ENCODE measurements around the gene ID3.
"Not testable (repeated sequence)": the region's sequence is repeated elsewhere in the genome, so short reads cannot be mapped to it uniquely, and the experiment has no call there.

The ID3 gene

GRCh38 chr1:23553231-23554126 is 5.8 kb downstream of the ID3 start:
- DNase-seq (ENCODE audit: low read depth, low spot score): no peak

- no peak for DNase-seq (ENCODE audit: low read depth, low spot score)
Measured at GRCh38 chr1:23551849-23552248, 7.5 kb downstream of the ID3 start.

GRCh38 chr1:23548704-23549143 is 10.6 kb downstream of the ID3 start:
- DNase-seq (ENCODE audit: low read depth, low spot score): no peak

DNA sequence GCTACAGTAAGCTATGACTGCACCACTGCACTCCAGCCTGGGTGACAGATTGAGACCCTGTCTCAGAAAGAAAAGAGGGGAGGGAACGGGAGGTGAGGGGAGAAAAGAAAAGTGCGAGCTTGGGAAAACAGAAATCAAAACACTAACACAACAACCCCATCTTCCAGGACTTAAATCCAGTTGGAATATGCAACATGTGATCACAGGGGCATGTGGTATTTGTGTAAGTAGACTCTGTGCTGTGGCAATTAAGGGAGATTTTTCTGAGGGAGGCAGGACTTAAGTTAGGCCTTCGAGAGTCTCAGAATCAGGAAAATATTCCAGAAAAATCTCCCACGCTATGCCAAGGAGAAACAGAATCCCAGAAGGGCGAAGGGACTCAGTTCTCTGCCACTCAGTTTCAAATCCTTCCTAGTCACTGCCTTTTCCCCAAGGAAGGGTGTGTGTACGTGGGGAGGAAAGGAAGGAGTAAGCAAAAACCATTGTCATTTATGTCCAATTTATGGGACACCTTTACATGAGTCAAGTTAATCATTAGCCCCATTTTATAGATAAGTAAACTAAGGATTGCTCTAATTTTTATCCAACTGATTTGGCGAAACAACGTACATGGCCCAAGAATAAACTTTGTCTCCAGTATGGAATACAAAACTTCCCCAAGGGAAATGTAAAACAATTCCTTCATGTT is 12.3 kb downstream of the ID3 start:
- no peak for DNase-seq (ENCODE audit: low read depth, low spot score)

DNA sequence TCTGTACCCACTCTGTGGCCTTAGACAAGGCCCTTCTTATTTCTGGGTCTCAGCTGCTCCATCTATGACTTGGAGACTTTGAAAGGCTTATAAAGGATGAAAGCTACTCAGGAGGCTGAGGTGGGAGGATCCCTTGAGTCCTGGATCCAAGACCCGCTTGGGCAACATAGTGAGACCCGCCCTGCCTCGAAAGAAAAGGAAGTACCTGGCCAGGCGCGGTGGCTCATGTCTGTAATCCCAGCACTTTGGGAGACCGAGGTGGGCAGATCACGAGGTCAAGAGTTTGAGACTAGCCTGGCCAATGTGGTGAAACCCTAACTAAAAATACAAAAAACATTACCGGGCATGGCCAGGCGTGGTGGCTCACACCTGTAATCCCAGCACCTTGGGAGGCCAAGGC is 13.4 kb downstream of the ID3 start:
- no peak for DNase-seq (ENCODE audit: low read depth, low spot score)

DNA sequence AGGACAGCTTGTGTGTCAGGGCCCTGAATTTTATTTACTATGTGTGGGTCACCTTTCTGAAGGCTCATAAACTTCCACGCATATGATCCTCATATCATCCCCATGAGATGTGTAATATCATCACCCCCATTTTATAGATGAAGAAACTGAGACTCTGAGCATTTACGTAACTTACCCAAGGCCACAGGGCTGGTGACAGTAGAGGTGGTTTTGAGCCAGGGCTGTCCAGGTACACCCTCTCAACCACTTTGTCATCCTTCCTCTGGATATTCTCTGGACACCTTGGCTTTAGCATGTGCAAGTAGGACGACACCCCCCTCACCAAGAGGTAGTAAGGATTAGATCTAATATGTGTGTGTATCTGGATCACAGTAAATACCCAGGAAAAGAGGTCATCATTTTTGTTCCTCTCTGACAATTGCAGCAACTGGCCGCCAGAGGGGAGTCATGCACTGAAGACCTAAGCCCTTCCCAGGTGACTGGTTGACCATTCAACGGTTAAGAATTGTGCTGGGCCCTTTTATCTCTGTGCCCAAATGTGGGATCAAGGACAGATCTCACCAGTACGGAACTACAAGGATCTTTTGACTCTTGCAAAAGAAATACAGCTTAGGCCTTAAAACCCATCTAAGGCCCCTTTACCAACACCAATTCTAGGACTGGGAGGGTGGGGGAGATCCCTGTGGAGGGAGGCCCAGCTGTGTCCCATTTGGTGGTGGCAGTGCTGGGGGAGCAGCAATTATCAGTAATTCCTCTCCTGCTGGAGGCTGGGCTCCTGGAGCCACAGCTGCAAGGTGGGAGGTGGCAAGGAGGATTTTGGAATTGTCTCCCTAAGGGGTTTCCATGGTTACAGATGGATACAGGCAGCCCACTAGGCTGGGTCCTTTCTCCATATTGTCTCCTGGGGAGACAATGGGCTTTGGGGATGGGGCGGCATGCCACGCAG is 14.6 kb downstream of the ID3 start:
- DNase-seq (ENCODE audit: low read depth, low spot score): peak; percentile 82

DNA sequence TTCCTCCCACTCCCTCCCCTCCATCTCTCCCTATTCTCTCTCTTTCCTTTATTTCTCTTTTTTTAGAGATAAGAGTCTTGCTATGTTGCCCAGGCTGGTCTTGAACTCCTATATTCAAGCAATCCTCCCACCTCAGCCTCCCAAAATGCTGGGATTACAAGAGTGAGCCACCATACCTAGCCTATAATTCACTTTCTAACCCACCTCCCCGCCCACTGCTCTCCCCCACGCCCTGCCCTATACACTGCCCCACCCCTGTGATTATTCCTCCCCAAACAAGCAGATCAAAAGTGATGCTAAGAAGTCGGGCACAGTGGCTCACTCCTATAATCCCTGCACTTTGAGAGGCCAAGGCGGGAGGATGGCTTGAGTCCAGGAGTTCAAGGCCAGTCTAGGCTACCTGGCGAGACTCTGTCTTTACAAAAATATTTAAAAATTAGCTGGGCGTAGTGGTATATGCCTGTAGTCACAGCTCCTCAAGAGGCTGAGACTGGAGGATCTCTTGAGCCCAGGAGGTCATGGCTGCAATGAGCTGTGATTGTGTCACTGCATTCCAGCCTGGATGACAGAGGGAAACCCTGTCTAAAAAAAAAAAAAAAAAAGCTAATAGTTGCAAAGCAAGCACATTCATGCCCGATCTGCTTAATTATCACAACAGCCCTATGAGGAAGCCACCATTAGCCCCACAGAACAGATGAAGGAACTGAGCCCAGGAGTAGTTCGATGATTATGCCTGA is 15.4 kb downstream of the ID3 start:
- DNase-seq (ENCODE audit: low read depth, low spot score): no peak

DNA sequence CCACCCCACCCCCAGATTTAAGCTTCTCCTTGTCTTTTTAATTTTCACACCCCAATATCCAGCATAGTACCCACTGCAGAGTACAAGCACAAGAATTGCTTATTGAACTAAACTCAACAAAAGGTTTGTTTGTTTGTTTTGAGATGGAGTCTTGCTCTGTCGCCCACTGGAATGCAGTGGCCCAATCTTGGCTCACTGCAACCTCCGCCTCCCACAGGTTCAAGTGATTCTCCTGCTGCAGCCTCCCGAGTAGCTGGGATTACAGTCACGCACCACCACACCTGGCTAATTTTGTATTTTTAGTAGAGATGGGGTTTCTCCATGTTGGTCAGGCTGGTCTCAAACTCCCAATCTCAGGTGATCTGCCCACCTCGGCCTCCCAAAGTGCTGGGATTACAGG is 16.4 kb downstream of the ID3 start:
- DNase-seq (ENCODE audit: low read depth, low spot score): not testable (repeated sequence)

DNA sequence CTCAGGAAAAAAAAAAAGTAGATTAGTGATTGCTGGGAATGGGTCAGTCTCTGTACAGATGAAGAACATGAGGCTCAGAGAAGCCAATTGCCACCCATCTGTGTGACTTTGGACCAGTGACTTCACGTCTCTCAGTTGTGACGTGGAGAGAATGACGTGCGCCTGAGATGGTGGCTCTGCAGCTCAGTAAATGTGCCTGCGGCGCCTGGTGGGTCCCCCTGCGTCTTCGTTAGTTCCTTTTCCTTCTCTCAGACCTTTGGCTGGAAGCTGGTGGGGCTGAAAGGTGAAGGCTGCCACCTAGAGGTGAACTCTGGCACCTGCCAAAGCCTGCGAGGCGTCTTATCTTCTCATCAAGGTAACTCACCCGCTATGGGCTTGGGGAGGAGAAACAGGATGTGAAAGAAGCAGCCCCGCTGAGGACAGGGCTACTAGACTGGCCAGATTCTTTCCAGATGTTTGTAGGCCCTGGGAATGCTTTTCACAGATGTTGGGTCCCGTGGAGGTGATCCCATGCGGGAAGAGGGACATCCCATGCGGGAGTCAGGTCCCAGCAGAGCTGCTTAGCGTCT is 19.5 kb downstream of the ID3 start:
- peak; percentile 100 for DNase-seq (ENCODE audit: low read depth, low spot score)

- no peak for DNase-seq (ENCODE audit: low read depth, low spot score)
Measured at GRCh38 chr1:23537296-23537973, 21.9 kb downstream of the ID3 start.

DNA sequence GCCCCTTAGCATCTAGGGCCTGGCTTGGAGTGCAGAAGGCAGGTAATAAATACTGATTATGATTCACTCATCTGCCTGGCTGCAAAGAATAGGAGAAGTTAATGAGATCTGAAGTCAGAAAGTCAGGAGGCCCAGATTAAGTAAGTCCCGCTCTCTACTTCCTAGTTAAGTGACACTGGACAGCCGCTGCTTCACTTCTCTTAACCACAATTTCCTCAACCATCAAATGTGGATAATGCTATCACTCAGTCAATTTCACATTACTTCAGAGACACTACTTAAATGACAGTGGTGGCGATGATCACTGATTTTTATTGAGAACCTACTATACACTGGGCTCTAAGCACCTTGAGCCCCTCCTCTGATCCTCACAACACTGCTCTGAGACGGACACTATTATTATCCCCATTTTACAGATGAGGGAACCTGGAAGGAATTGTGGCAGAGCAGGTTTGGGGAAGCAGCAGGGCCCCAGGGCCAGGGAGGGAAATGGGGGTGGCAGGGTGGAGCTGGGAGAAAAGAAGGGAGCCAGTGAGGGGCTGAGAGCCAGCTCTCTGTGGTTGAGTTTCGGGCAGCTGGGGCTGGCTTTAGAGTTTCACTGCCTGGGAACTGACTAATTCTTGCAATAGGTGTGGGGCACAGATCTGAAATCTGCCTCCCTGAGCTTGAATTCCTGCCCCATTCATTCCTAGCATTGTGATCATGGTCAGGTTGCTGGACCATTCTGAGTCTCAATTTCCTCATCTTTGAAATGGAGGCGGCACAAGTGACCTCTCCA is 25.9 kb downstream of the ID3 start:
- no peak for DNase-seq (ENCODE audit: low read depth, low spot score)

GRCh38 chr1:23531562-23532094 is 27.7 kb downstream of the ID3 start:
- DNase-seq (ENCODE audit: low read depth, low spot score): peak; percentile 37

DNA sequence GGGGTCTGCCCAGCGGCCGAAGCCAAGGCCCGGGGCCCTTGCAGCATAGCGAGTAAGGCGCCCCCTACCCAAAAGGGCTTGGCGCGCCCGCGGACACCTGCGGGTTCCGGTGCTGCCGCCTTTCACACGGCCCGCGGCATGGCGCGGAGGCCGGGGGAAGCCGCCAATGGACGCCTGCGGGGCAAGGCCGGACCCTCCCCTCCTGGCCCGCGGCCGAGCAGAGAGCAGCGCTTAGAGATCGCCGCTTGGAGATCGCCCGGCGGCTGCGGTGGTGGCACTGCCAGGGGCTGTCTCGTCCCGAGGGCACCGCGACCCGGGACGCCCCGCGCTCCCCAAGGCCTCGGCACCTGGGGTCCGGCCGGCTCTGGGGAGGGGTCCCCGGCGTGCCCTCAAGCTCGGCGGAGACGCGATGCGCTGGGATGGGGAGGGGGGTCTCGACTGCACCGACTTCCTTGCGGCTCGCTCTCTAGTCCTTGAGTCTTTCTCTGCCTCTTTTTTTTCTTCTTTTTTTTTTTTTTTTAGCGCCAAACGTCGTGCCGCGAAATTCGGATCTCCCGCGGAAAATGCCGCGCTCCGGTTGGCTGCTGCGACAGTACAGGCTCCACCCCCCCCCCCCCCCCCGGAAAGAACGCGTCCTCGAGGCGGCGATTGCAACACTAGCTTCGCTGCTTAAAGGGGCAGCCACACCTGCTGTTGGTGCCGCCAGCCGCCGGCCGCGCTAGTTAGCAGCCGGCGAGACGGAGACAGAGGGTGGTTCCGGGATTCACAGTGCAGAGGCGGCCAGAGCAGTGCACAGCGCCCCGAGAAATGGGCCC is 28.3 kb downstream of the ID3 start, which contains the start of gene E2F2:
Gene E2F2 (minus strand): TSS at position 487 of the 815 bp plus-strand sequence. CDS start 440 bp downstream, at position 47.
- DNase-seq (ENCODE audit: low read depth, low spot score): peak; percentile 93

DNA sequence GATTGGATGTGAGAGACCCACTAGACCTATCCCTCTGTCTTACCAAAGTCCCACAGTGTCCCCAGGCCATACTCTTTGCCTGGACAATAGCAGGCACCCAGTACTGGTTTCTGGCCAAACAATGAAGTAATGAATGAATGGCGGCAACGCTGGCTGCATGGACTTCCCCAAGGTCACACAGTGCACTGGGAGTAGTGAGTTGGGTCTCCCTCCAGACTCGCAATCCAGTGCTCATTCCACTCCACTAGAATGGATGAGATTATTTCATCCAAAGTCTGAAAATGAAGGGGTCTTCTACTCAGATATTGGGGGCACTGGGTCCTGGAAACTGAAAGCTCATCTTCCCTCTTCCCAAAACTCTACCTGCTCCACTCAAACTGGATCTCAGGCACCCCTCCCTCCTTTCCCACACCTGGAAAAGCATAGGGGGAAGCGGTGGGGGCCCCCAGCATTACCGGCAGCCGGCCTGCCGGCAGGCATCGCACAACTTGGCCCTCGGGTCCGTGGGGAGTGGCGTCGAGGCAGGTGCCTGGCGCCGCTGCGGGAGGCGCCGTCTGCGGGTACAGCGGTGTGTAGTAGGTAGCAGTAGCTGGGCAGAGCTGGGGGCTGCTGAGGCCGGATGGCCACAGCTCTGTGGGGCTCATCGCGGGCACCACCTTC is 29.1 kb downstream of the ID3 start:
- no peak for DNase-seq (ENCODE audit: low read depth, low spot score)

GRCh38 chr1:23529146-23530086 is 29.9 kb downstream of the ID3 start:
- DNase-seq (ENCODE audit: low read depth, low spot score): no peak

DNA sequence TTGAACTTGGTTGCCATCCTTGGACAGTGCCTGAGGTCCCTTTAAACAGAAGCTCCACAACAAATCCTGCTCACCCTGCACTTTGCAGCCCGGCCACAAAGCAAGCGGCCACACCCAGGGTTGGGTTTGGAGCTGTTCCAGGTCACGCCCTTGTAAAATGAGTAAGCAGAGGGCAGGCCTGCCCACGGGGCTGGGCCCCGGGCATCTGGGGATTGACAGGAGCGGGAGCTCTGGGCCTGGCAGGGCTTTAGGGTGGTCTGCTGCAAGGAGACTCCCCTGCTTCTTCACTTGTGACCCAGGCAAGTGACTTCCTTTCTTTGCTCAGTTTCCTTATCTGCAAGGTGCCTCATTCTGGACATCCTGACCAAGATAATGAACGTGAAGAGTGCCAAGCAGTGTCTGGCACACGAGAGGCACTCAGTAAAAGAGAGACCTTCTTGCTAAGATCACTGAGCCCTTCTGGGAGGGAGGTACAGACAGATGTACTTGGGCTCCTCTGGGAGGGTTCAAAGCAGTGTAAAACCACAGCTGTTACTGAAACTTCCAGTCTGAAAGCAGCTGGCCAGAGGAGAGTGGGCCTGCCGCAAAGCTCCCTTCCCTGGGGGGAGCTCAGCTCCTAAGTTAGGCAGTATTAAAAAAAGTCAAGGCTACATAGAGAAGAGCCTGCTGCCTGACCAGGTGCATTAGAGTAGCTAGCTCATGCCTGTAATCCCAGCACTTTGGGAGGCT is 30.9 kb downstream of the ID3 start:
- DNase-seq (ENCODE audit: low read depth, low spot score): peak; percentile 44

All from ELF-1 (cell line).